ENCODE results near the gene LDB2. TPM values are rescaled to one million over a fixed set of nuclear protein-coding genes. Genes with fewer than 3 reads are reported as not detected.
"Not testable (repeated sequence)": the region's sequence is repeated elsewhere in the genome, so short reads cannot be mapped to it uniquely, and the experiment has no call there.

LDB2 gene
- total RNA-seq, 1 donor from 2014 or later = 4.9 TPM

GRCh38 chr4:16636304-16636703 is 262.1 kb downstream of the LDB2 start:
- Histone ChIP-seq H3K36me3 (ENCODE audit: insufficient read depth, low read length) (no peaks in the 10 kb centered on the region), H2AFZ (ENCODE audit: low read depth, low read length) (no peak overlapping the region), H3K4me2 (ENCODE audit: low read length) (no peak overlapping the region), H3K4me3 (ENCODE audit: insufficient read depth, low read depth, low read length) (no peak overlapping the region), H3K79me2 (ENCODE audit: insufficient read depth, low read length) (no peaks in the 10 kb centered on the region), H3K9ac (ENCODE audit: low read length) (no peak overlapping the region), H4K20me1 (ENCODE audit: insufficient read depth, low read length) (no peaks in the 10 kb centered on the region), H3K27ac (ENCODE audit: low read depth, low read length) (no peak overlapping the region), H3K9me3 (ENCODE audit: insufficient read depth, low read depth, low read length) (no peaks in the 10 kb centered on the region), H3K27me3 (ENCODE audit: insufficient read depth, low read length) (no peaks in the 10 kb centered on the region), H3K4me1 (ENCODE audit: insufficient read depth, low read length) (no peaks in the 10 kb centered on the region)
- no peak for FAIRE-seq
- DNase-seq (ENCODE audit: low read depth) = no peak
- Mint-ChIP-seq H3K36me3 (ENCODE audit: low read depth, unreplicated experiment) (no peaks in the 10 kb centered on the region), H3K9me3 (ENCODE audit: unreplicated experiment) (no peaks in the 10 kb centered on the region), H3K27ac (ENCODE audit: unreplicated experiment) (no peak overlapping the region), H3K4me3 (ENCODE audit: unreplicated experiment) (no peak overlapping the region), H3K4me1 (ENCODE audit: low read depth, unreplicated experiment) (no peaks in the 10 kb centered on the region), H3K27me3 (ENCODE audit: low read depth, unreplicated experiment) (peaks cover 2% of the 10 kb centered on the region)
- TF ChIP-seq CTCF (IDR thresholded peaks at IDR 0.05; ENCODE audit: insufficient read depth, low read depth, low read length) (no peak), EZH2 (IDR thresholded peaks at IDR 0.05; ENCODE audit: insufficient read depth, low read length) (no peak)

- H4K20me1 ChIP-seq (ENCODE audit: insufficient read depth, low read length); H3K27ac Mint-ChIP-seq (ENCODE audit: unreplicated experiment): not testable (repeated sequence)
These were observed 269.2 kb downstream of the LDB2 start for GRCh38 chr4:16629274-16629673.

GRCh38 chr4:16628835-16629234 is 269.6 kb downstream of the LDB2 start:
- FAIRE-seq; H3K9me3 ChIP-seq (ENCODE audit: insufficient read depth, low read depth, low read length); H3K27ac Mint-ChIP-seq (ENCODE audit: unreplicated experiment); DNase-seq (ENCODE audit: low read depth); H4K20me1 ChIP-seq (ENCODE audit: insufficient read depth, low read length); H3K4me3 Mint-ChIP-seq (ENCODE audit: unreplicated experiment); H2AFZ ChIP-seq (ENCODE audit: low read depth, low read length); H3K27me3 ChIP-seq (ENCODE audit: insufficient read depth, low read length); H3K4me3 ChIP-seq (ENCODE audit: insufficient read depth, low read depth, low read length); H3K9me3 Mint-ChIP-seq (ENCODE audit: unreplicated experiment); H3K4me2 ChIP-seq (ENCODE audit: low read length); H3K27me3 Mint-ChIP-seq (ENCODE audit: low read depth, unreplicated experiment); H3K79me2 ChIP-seq (ENCODE audit: insufficient read depth, low read length); H3K36me3 Mint-ChIP-seq (ENCODE audit: low read depth, unreplicated experiment); H3K36me3 ChIP-seq (ENCODE audit: insufficient read depth, low read length): not testable (repeated sequence)
- H3K27ac ChIP-seq (ENCODE audit: low read depth, low read length) = peak overlapping the region; percentile 96
- peaks cover 25% of the 10 kb centered on the region for H3K4me1 ChIP-seq (ENCODE audit: insufficient read depth, low read length)
- peaks cover 14% of the 10 kb centered on the region for H3K4me1 Mint-ChIP-seq (ENCODE audit: low read depth, unreplicated experiment)
- H3K9ac ChIP-seq (ENCODE audit: low read length) = peak overlapping the region; percentile 30

More at GRCh38 chr4:16629274-16629673, 269.2 kb downstream of the LDB2 start:
- not testable (repeated sequence) for H3K9ac ChIP-seq (ENCODE audit: low read length); H3K36me3 ChIP-seq (ENCODE audit: insufficient read depth, low read length); H2AFZ ChIP-seq (ENCODE audit: low read depth, low read length); H3K27me3 ChIP-seq (ENCODE audit: insufficient read depth, low read length); H3K9me3 Mint-ChIP-seq (ENCODE audit: unreplicated experiment); H3K9me3 ChIP-seq (ENCODE audit: insufficient read depth, low read depth, low read length); H3K4me3 ChIP-seq (ENCODE audit: insufficient read depth, low read depth, low read length); H3K27me3 Mint-ChIP-seq (ENCODE audit: low read depth, unreplicated experiment); H3K4me3 Mint-ChIP-seq (ENCODE audit: unreplicated experiment); H3K79me2 ChIP-seq (ENCODE audit: insufficient read depth, low read length); FAIRE-seq; H3K4me2 ChIP-seq (ENCODE audit: low read length); H3K36me3 Mint-ChIP-seq (ENCODE audit: low read depth, unreplicated experiment); H3K27ac ChIP-seq (ENCODE audit: low read depth, low read length); DNase-seq (ENCODE audit: low read depth)
- peaks cover 14% of the 10 kb centered on the region for H3K4me1 Mint-ChIP-seq (ENCODE audit: low read depth, unreplicated experiment)
- H3K4me1 ChIP-seq (ENCODE audit: insufficient read depth, low read length) = peaks cover 25% of the 10 kb centered on the region

All from astrocyte (in vitro differentiated cells and primary cell).